NCI-H526 (cell line): ENCODE measurements around the gene MYO15A.

Source experiments
- DNase-seq, 2 experiments: peaks; one replicate each; lab custom pipeline; 2025; lab: John Stamatoyannopoulos, UW

MYO15A gene

DNA sequence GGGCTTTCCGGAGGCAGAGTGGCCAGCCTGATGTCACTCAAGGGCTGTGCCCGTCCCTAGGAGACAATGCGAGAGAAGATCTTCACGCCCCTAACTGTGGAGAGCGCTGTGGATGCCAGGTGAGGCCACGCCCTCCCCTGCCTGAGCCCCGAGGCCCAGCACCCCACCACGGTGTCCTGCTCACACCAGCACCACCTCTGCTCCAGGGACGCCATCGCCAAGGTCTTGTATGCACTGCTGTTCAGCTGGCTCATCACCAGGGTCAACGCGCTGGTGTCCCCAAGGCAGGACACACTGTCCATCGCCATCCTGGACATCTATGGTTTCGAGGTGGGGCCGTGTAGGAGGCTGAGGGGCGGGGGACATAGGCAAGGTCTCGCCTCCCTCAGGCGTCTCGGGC lies 27.8 kb downstream of the MYO15A start:
- no peak for DNase-seq

DNA sequence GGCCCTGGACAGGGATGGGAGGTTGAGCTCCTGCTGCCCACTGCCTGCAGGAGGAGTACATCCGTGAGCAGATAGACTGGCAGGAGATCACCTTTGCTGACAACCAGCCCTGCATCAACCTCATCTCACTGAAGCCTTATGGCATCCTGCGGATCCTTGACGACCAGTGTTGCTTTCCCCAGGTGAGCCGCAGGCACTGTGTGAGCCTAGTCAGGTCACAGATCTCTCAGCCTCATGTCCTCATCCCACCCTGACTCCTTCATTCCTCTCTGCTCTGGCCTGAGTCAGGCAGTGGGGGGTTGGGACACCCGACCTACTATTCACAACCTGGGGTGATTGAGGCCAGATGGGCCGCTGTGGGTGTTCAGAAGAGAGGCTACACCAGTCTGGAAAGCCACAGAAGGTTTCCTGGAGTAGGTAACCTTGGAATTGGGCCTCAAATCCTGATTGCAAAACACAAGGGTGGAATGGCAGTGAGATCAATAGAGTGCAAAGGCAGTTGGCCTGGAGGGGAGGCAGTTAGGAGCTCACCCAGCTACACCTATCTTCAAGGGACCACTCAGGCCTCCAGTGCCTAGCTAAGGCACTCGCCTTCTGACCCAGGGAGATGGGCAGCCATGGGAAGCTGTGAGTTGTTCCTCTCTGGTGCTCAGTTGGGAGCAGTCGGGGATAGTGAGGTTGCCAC lies 29.7 kb downstream of the MYO15A start:
- DNase-seq = no peak

DNA sequence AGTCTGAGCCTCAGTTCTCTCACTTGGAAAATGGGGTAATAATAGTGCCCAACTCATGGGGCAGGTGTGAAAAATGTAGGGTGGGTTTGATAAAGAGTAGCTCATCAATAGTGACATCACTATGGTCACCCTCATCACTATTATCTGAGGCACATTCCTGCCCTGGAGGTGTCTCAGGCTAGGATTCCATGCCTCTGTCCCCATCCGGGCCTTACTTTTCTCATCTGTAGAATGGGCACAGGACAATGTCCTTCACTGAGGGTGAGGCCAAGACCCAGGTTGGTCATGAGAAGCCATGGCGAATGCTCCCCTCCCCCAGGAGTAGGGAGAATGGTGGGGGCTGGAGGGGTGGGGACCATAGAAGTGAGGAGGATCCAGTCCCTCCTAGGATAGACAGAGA lies 30.5 kb downstream of the MYO15A start:
- DNase-seq = no peak

DNA sequence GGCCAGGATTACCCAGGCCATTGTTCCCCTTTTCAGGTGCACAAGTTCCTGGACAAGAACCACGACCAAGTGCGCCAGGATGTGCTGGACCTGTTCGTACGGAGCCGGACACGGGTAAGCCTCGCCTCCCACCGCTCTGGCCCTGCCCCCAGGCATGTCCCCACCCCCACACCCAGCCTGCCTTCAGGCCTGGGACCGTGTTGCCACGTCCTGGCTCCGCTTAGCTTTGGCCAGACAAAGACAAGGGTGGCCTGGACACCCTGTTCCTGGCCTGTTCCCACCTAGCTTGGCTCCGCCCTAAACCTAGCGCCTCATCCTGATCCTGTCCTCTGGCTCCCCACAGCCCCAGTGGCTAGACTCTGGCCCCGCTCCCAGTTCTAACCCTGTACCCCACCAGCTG lies 30.9 kb downstream of the MYO15A start:
- DNase-seq = no peak

DNA sequence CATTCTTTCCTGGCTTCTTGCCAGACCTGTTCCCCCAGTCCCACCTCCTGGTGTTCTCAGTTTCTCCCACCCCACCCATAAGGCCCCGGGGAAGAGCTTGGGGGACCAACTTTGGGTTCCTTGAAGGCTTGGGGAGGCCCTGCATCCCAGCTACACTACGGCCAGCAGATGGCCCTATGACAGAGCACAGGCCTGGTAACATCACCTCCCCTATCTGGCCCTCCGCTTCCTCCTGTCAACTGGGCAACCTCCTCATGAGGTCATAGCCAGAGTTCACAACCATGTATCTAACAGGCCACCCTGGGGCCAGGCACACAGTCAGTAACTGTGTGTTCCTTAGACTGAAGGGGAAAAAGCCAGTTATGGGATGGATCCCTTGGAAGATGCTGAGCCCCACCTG lies 31.4 kb downstream of the MYO15A start:
- no peak for DNase-seq

DNA sequence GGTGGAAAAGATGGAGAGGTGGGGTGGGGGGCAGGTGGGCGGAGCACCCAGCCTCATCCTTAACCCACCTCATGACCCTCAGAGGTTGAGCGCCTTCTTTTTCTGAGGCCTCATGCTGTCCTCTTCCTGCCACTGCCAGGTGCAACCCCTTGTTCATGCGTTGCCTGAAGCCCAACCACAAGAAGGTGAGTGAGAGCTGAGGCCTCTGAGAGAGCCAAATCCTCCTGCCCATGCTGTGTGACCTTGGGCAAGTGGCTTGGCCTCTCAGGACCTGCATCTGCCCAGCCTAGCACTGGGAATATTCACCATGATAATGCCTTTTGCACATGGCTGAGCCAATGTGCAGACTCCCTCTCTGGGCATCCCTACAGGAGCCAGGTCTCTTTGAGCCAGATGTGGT lies 32.1 kb downstream of the MYO15A start:
- DNase-seq = no peak

DNA sequence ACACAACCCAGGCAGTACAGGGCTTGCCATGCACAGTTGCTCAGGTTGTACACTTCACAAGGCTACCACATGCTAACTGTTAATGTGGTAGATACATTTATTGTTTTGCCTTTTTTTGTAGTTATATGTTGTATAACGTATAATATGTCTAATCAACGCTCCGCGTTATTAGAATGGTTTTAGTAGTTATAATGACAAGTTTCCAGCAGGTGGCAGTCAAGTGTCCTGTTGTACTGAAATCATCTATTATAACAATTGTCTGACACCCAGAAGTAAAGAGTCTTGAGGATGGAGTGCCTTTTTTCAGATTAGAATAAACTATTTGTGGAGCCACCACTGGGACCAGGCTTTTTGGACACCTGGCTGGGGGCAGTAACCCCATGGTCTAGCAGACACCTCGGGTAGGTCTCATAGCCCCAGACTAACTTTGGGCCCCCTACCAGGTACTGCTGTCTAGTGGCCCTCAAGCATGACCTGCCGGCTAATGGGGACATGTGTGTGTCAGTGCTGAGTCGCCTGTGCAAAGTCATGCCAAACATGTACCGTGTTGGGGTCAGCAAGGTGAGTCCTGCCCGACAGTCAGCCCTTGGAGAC lies 32.8 kb downstream of the MYO15A start:
- DNase-seq = peak in 1 of 2 experiments; percentile 37

DNA sequence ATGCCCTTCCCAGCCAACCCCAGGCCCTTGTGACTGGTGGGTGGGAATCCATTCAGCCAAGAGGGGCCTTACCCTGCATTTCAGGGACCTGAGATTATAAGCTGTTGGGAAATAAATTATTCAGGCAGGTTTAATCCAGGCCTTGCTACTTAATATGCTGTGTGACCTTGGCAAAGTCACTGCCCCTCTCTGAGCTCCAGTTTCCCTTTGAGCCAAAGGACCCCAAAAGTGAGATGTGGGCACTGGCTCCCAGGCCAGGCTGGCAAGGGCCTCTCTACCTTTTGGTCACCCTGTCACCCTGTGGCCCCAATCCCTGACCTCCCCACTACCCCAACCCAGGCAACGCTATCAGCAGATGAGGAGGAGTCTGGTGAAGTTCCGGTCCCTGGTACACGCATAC lies 33.9 kb downstream of the MYO15A start:
- DNase-seq = no peak

DNA sequence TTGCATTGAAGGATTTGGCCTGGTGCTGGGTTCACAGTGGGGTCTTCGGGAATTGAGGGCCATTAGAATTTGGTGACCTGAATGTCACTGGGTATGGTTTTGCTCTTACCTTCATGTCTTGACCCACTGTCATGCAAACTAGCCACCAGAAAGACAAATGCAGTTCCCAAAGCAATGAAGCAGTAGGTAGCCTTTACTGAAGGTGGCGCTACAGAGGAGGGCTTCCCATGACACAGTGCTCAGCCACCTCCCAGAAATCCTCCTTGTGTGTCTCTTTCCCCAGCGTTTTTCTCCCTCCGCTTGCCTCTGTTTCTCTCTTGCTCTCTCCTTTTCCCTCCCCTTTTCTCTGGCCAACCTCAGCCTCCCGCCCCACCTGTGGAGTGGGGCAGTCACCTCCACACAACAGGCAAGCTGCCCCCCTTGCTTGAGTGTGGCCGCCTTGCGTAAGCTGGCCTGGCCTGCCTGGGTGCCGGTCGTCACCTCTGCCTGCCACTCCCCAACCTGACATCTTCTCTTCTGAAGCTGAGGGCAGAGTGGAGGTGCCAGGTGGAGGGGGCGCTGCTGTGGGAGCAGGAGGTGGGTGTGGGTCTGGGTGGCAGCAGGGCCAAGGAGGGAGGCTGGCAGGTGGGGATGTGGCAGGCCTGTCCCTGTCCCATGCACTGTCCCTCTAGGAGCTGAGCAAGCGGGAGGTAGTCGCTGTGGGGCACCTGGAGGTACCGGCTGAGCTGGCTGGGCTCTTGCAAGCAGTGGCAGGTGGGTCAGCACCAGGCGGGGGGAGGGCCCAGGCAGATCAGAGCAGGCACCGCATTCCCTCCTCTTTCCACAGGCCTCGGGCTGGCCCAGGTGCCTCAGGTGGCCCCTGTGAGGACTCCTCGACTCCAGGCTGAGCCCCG lies 34.7 kb downstream of the MYO15A start:
- DNase-seq = peak in 1 of 2 experiments; percentile 16

DNA sequence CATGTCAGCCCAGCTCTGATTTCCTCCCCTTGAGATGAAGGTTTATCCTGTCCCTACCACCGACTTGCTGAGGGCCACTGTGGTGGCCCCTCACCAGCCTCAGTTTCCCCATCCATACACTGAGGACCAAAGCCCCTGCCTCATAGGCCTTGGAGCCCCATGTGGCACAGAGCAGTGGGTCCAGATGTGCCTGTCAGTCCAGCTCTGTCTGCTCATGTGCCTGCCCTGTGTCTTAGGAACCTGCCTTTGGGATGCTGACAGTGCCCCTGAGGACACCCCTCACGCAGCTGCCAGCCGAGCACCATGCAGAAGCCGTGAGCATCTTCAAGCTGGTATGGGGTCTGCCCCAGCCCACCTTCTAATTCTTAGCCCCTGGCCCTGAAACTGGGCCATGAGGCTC lies 35.7 kb downstream of the MYO15A start:
- DNase-seq = no peak

DNA sequence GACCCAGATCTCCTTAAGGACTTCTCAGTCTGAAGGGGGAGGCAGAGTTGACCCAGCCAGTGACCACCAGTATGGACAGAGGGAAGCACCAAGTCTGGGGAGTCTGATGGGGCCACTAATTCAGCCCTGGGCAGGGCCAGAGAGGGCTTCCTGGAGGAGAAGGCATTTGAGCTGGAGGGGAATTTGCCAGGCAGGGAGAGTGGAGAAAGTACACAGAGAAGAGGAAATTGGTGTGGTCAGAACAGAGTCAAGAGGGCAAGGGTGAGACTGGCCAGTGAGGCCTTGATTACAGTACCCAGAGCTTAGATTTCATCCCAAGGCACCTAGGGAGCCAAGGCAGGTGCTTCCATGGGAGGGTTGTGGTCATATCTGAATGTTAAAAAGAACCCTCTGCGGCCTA lies 36.3 kb downstream of the MYO15A start:
- DNase-seq = no peak

DNA sequence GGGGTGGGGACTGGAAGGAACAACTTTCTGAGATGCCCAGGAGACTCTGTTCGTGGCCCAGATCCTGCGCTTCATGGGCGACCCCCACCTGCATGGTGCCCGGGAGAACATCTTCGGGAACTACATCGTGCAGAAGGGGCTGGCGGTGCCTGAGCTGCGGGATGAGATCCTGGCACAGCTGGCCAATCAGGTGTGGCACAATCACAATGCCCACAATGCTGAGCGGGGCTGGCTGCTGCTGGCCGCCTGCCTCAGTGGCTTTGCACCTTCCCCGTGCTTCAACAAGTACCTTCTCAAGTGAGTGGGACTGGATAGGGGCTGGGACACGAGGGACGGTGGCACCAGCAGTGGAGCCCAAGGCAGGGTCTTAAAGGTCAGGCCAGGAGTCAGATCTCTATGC lies 37.3 kb downstream of the MYO15A start:
- DNase-seq = no peak

DNA sequence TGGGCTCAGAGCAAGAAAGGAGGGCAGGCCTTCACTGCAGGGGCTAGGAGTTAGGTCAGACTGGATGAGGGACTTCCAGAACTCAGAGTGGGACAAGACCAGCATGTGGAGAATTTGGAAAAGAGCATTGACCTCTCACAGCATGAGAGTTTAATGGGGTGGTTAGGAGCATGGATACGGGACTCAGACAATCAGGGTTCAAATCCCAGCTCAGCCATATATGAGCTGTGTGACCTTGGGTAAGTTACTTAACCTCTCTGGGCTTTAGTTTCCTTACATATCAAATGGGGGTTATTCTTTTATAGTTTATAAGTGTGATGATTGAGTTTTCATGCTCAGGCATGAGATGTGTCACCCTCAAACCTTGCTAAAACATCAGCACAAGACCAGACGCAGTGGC lies 37.7 kb downstream of the MYO15A start:
- DNase-seq = no peak

DNA sequence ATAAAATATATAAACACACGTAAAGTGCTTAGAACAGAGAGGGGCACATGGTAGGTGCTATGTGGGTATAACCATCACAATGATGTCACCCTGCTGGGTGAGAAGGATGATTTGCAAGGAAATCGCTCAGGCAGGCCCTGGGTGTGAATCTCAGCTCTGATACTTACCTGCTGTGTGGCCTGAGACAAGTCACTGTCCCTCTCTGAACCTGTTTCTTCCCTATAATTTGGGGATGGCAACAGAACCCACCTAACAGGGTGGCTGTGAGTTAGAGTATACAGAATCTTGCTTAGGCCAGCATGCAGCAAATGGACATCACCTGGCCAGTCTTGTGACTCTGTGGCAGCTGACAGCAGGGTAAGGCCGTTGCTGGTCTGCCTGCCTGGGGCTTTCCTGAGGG lies 38.4 kb downstream of the MYO15A start:
- DNase-seq = no peak

DNA sequence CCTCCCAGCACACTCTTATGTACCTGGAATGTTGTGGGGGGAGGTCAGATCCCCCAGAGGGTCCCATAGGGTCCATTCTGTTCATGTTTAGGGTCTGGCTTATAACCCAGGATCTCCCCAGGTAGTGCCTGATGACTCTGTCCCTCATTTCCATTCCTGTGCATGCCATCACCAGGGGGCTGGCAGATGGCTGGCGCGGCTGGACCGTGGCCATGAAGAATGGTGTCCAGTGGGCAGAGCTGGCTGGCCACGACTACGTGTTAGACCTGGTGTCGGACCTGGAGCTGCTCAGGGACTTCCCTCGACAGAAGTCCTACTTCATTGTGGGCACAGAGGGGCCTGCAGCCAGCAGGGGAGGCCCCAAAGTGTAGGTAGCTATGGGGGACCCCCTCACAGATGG lies 40.0 kb downstream of the MYO15A start:
- no peak for DNase-seq

DNA sequence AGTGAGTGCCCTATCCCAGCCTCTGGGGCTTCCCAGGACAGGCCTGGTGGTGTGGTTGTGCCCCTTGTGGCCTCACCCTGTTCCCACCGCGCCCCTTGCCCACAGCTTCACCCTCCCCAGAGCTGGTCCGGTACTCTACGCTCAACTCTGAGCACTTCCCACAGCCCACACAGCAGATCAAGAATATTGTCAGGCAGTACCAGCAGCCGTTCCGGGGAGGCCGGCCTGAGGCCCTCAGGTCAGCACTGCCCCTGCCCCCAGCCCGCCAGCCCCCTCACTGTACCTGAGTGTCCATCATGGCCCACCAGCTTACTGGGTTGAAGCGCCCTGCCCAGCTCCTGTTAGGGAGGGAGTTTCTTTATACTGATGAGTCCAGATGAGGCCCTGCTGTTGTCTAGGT lies 42.7 kb downstream of the MYO15A start:
- DNase-seq = no peak

DNA sequence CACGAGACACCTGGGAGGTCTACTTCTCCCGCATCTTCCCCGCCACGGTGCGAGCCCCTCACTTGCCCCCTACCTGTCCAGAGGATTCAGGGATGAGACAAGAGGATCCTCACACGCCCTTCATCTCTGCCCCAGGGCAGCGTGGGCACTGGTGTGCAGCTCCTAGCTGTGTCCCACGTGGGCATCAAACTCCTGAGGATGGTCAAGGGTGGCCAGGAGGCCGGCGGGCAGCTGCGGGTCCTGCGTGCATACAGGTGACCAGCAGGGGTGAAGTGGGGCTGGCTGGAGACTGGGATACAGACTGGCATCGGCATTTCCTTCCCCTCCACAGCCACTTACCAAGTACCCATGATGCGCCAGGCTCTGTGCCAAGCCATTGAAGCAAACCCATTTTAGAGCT lies 46.6 kb downstream of the MYO15A start:
- DNase-seq = no peak

DNA sequence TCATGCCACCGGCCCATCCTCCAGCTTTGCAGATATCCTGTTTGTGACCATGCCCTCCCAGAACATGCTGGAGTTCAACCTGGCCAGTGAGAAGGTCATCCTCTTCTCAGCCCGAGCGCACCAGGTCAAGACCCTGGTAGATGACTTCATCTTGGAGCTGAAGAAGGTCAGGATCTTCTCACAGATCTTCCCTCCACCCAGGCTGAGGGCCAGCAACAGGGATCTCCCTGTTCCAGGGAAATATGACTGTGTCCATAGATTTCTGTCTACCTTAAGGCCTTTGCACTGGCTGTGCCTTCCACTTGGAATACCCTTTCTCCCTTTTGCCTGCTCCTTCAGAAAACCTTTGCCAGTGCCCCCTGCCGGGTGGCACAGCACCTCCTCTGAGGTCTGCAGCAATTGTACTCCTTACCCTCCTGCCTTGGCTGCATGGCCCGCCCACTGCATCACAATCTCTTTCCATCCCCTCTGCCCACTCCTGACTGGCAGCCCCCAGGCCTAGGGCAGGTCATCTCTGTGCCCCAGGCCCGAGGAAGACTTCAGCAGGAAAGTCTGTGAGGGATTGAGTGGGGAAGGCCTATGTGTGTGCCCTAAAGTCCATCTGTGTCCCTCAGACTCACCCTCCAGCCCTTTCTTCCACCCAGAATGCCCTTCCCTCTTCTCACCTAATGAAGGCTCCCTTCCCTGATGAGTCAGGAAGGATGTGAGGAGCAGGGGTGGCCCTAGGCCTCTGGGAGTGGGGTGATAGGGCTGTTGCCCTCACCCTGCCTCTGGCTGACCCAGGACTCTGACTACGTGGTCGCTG lies 47.8 kb downstream of the MYO15A start:
- no peak for DNase-seq

DNA sequence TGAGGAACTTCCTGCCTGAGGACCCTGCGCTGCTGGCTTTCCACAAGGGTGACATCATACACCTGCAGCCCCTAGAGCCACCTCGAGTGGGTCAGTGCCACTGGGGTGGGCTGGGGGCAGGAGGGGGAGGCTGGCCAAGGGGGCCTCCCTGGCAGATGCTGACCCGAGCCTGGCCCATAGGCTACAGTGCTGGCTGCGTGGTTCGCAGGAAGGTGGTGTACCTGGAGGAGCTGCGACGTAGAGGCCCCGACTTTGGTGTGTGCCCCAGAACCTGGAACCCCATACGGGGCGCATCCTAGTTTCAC lies 48.4 kb downstream of the MYO15A start:
- no peak for DNase-seq

DNA sequence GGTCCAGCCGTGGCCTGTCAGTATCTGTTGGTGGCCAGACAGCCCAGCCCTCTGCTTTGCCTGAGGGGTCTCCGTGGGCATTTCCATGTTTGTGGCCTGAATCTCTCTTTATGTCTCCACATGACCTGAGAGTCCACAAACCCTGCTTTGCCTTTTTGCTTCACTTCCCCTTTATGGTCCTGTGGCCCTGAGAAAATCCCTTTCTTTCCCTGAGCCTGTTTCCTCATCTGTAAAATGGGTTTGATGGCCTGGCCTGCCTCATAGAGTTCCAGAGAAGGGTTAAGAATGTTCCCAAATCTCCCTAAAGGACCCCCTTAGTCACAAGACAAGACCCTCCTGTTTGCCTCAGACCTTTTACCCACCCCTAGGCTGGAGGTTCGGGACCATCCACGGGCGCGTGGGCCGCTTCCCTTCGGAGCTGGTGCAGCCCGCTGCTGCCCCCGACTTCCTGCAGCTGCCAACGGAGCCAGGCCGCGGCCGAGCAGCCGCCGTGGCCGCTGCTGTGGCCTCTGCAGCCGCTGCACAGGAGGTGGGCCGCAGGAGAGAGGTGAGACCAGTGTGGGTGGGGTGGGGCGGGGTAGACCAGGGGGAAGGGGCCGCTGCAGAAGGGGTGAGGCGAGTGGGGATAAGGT lies 48.9 kb downstream of the MYO15A start:
- DNase-seq = no peak

DNA sequence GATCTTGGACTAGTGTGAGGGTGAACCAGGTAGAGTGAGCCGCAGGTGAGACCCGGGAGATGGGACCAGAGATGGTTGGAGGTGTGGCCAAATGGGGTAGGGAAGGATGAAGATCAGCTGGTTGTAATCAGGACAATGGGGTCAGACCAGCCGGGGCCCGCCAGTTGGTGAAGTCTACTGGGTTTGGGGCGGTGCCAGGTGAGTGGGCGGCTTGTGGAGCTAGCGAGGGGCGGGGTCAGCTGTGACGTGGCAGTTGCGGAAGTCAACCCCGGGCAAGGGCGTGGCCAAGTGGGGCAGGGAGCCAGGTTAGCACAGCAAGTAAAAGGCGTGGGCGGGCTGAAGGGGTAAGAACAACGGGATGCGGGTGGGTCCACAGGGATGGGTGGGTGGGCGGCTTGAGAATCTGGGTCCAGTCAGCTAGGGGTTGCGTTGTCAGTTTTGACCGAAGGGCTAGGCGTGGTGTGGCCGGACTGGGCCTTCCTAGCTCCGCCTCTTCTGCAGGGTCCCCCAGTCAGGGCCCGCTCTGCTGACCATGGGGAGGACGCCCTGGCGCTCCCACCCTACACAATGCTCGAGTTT lies 49.6 kb downstream of the MYO15A start:
- DNase-seq = peak in 1 of 2 experiments; percentile 87
